Prostate gland (tissue), 2 donors: ENCODE measurements around the gene LSM2.
"Not testable (repeated sequence)": the region's sequence is repeated elsewhere in the genome, so short reads cannot be mapped to it uniquely, and the experiment has no call there.

Experiments used
- POLR2A ChIP-seq: fragments of 450-650 bp; IDR thresholded peaks from one replicate; pipeline ENCODE4 v1.6.1; 2016; ENCODE audit warnings: antibody characterized with exemption, mild to moderate bottlenecking
- POLR2AphosphoS5 ChIP-seq: sonication (generic); formaldehyde crosslinking; IDR thresholded peaks from one replicate; pipeline ENCODE4 v1.6.1; 2017; ENCODE audit warnings: antibody characterized with exemption
- TF ChIP-seq, protein P1 (sequence below), 4 experiments: fragments of 200-600 bp in 2 of 4; fragments of 450-650 bp in 2 of 4; sonication (generic) in 2 of 4; IDR thresholded peaks; 1 replicate in 3 of 4; 2 replicates in 1 of 4; pipeline ENCODE4 v1.5.1; 2016 to 2019; ENCODE audit warnings: antibody characterized with exemption in 4 of 4, mild to moderate bottlenecking in 2 of 4, moderate library complexity in 2 of 4

DNA sequence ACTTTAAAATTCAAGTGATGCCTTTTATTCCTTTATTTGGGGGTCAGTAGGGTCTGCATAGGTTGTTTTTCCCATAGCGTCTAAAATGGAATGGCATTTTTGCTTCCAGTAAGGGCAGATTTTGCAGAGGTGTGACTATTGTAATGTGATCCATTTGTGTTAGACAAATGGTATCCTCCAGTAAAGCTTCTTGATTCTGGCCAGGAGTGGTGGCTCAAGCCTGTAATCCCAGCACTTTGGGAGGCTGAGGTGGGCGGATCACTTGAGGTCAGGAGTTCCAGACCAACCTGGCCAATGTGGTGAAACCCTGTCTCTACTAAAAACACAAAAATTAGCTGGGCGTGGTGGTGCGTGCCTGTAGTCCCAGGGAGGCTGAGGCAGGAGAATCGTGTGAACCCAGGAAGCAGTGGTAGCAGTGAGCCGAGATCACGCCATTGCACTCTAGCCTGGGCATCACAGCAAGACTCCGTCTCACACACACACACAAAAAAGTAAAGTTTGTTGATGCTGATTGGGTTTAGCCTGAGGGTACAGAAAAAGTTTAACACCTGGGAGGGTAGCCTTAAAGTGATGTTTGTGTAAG is 11.3 kb upstream of the LSM2 start:
- peak; percentile 8 for TF ChIP-seq POLR2A
- TF ChIP-seq, protein P1, sequence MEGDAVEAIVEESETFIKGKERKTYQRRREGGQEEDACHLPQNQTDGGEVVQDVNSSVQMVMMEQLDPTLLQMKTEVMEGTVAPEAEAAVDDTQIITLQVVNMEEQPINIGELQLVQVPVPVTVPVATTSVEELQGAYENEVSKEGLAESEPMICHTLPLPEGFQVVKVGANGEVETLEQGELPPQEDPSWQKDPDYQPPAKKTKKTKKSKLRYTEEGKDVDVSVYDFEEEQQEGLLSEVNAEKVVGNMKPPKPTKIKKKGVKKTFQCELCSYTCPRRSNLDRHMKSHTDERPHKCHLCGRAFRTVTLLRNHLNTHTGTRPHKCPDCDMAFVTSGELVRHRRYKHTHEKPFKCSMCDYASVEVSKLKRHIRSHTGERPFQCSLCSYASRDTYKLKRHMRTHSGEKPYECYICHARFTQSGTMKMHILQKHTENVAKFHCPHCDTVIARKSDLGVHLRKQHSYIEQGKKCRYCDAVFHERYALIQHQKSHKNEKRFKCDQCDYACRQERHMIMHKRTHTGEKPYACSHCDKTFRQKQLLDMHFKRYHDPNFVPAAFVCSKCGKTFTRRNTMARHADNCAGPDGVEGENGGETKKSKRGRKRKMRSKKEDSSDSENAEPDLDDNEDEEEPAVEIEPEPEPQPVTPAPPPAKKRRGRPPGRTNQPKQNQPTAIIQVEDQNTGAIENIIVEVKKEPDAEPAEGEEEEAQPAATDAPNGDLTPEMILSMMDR (IDR thresholded peaks at IDR 0.05): not testable (repeated sequence)
- peak; percentile 51 for TF ChIP-seq POLR2AphosphoS5
